HepG2 (cell line): ENCODE measurements around the gene ASCL2. TPM values are rescaled to one million over a fixed set of nuclear protein-coding genes. Genes with fewer than 3 reads are reported as not detected.
A peak's percentile ranks its signal among the peaks of the same experiment; 100 is the strongest.

Experiments used
- ATM ChIP-seq: fragments of 450-650 bp; IDR thresholded peaks from 2 replicates; pipeline ENCODE4 v1.7.1; 2017; ENCODE audit warnings: mild to moderate bottlenecking, borderline replicate concordance
- CENPX ChIP-seq: sonication (generic); formaldehyde crosslinking; IDR thresholded peaks from 2 replicates; pipeline ENCODE4 v1.9.0; 2021; ENCODE audit warnings: mild to moderate bottlenecking, missing genetic modification reagents, moderate library complexity
- EP300 ChIP-seq, 3 experiments: sonication (generic) in 1 of 3; formaldehyde crosslinking in 1 of 3; IDR thresholded peaks; 2 replicates each; pipeline versions ENCODE4 v1.5.1 to v1.6.1; 2011 to 2020; ENCODE audit warnings: low read depth in 2 of 3, low read length in 2 of 3, borderline replicate concordance in 1 of 3, improper control_type of control experiment in 1 of 3, mild to moderate bottlenecking in 1 of 3, missing genetic modification reagents in 1 of 3, moderate library complexity in 1 of 3
- JDP2 ChIP-seq: sonication (generic); formaldehyde crosslinking; IDR thresholded peaks from 2 replicates; pipeline ENCODE4 v1.8.1; 2022; ENCODE audit warnings: missing genetic modification reagents, borderline replicate concordance
- KDM5B ChIP-seq: sonication (generic); formaldehyde crosslinking; IDR thresholded peaks from 2 replicates; pipeline ENCODE4 v1.4.0; 2020; ENCODE audit warnings: missing genetic modification reagents, mild to moderate bottlenecking, borderline replicate concordance
- MED8 ChIP-seq: sonication (generic); formaldehyde crosslinking; IDR thresholded peaks from 2 replicates; pipeline ENCODE4 v1.8.1; 2023; ENCODE audit warnings: mild to moderate bottlenecking, missing genetic modification reagents; ENCODE audit not compliant: insufficient replicate concordance
- RARG ChIP-seq: sonication (generic); formaldehyde crosslinking; IDR thresholded peaks from 2 replicates; pipeline ENCODE4 v1.4.0; 2020; ENCODE audit warnings: low read depth, mild to moderate bottlenecking, missing genetic modification reagents
- RBFOX2 ChIP-seq: fragments of 200-400 bp; formaldehyde crosslinking; IDR thresholded peaks from 2 replicates; pipeline ENCODE4 v1.6.1; 2017; ENCODE audit warnings: low read depth, mild to moderate bottlenecking, low read length
- RFX3 ChIP-seq: IDR thresholded peaks from 2 replicates; pipeline ENCODE4 v1.6.1; 2016; ENCODE audit warnings: missing biosample characterization, missing genetic modification reagents
- YY1 ChIP-seq: IDR thresholded peaks from 2 replicates; pipeline ENCODE4 v1.6.1; 2011; ENCODE audit warnings: low read length, low read depth, moderate library complexity, mild to moderate bottlenecking; ENCODE audit not compliant: insufficient read depth, insufficient replicate concordance
- ZFYVE20 ChIP-seq: sonication (generic); formaldehyde crosslinking; IDR thresholded peaks from 2 replicates; pipeline ENCODE4 v1.8.0; 2023; ENCODE audit warnings: low read depth, mild to moderate bottlenecking, moderate library complexity, missing genetic modification reagents, borderline replicate concordance
- ZNF205 ChIP-seq: IDR thresholded peaks from 2 replicates; pipeline ENCODE4 v1.6.1; 2018; ENCODE audit warnings: missing biosample characterization, missing genetic modification reagents
- ZNF609 ChIP-seq: sonication (generic); formaldehyde crosslinking; IDR thresholded peaks from 2 replicates; pipeline ENCODE4 v1.4.0; 2020; ENCODE audit warnings: mild to moderate bottlenecking, missing genetic modification reagents, borderline replicate concordance
- polyA plus RNA-seq, 8 experiments: library from polyadenylated mRNA; depleted of rRNA in 3 of 8; stranded (reverse) in 7 of 8; unstranded in 1 of 8; fragments of >200 nt; fragmentation: Illumina TruSeq in 4 of 8; extraction: Trizol in 4 of 8; gene quantifications; 2 replicates each; pipeline versions ENCODE4 v1.2.1 to v1.2.3, GENCODE V29; 2011 to 2016; ENCODE audit warnings: low read depth in 4 of 8, missing spikeins in 1 of 8, mixed read lengths in 1 of 8; ENCODE audit not compliant: insufficient read depth in 1 of 8
- total RNA-seq, 5 experiments: library from RNA; depleted of rRNA; stranded (reverse); fragments of >200 nt; fragmentation: Illumina TruSeq; extraction: Trizol; gene quantifications; 2 replicates each; pipeline ENCODE4 v1.2.3, GENCODE V29; 2016; ENCODE audit warnings: low read depth in 1 of 5
- TF ChIP-seq, protein P1 (sequence below): sonication (generic); formaldehyde crosslinking; IDR thresholded peaks from 2 replicates; pipeline ENCODE4 v1.4.0; 2020; ENCODE audit warnings: missing genetic modification reagents
- TF ChIP-seq, protein P2 (sequence below): fragments of 450-650 bp; IDR thresholded peaks from 2 replicates; pipeline ENCODE4 v1.6.1; 2017

Gene ASCL2
- total and polyA plus RNA-seq, 2 of the 13 experiments (the other 11 are each of a cell fraction or from before 2014, with no cell fraction given) = 0.07 TPM; not detected in 1

GRCh38 chr11:2268729-2269600 lies 1.4 kb downstream of the ASCL2 start (continued):
- TF ChIP-seq ZNF609 (CRISPR knock-in tag) = no peak; the same call in 1 of the 2 replicates
- peak in 1 of 2 experiments; percentile 36; a peak in 1 of 4 replicates for TF ChIP-seq EP300 (IDR thresholded peaks at IDR 0.05; ENCODE audit: low read depth in 2 of 2, low read length in 2 of 2)
- TF ChIP-seq EP300 (CRISPR knock-in tag; IDR thresholded peaks at IDR 0.05; ENCODE audit: borderline replicate concordance) = peak; percentile 23; the same call in 1 of the 2 replicates
- TF ChIP-seq, protein P1, sequence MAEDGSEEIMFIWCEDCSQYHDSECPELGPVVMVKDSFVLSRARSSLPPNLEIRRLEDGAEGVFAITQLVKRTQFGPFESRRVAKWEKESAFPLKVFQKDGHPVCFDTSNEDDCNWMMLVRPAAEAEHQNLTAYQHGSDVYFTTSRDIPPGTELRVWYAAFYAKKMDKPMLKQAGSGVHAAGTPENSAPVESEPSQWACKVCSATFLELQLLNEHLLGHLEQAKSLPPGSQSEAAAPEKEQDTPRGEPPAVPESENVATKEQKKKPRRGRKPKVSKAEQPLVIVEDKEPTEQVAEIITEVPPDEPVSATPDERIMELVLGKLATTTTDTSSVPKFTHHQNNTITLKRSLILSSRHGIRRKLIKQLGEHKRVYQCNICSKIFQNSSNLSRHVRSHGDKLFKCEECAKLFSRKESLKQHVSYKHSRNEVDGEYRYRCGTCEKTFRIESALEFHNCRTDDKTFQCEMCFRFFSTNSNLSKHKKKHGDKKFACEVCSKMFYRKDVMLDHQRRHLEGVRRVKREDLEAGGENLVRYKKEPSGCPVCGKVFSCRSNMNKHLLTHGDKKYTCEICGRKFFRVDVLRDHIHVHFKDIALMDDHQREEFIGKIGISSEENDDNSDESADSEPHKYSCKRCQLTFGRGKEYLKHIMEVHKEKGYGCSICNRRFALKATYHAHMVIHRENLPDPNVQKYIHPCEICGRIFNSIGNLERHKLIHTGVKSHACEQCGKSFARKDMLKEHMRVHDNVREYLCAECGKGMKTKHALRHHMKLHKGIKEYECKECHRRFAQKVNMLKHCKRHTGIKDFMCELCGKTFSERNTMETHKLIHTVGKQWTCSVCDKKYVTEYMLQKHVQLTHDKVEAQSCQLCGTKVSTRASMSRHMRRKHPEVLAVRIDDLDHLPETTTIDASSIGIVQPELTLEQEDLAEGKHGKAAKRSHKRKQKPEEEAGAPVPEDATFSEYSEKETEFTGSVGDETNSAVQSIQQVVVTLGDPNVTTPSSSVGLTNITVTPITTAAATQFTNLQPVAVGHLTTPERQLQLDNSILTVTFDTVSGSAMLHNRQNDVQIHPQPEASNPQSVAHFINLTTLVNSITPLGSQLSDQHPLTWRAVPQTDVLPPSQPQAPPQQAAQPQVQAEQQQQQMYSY (CRISPR knock-in tag) = no peak
- TF ChIP-seq RFX3 (CRISPR knock-in tag) = no peak
- TF ChIP-seq ZNF205 (CRISPR knock-in tag) = 0 out of 2 replicates have a peak, but pooled peaks have one; percentile 32
- no peak for TF ChIP-seq ZFYVE20 (CRISPR knock-in tag)
- TF ChIP-seq RARG (CRISPR knock-in tag) = no peak
- TF ChIP-seq KDM5B (CRISPR knock-in tag) = peak; percentile 56; the same call in 1 of the 2 replicates
- TF ChIP-seq, protein P2, sequence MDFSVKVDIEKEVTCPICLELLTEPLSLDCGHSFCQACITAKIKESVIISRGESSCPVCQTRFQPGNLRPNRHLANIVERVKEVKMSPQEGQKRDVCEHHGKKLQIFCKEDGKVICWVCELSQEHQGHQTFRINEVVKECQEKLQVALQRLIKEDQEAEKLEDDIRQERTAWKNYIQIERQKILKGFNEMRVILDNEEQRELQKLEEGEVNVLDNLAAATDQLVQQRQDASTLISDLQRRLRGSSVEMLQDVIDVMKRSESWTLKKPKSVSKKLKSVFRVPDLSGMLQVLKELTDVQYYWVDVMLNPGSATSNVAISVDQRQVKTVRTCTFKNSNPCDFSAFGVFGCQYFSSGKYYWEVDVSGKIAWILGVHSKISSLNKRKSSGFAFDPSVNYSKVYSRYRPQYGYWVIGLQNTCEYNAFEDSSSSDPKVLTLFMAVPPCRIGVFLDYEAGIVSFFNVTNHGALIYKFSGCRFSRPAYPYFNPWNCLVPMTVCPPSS = no peak
- peak; percentile 75 for TF ChIP-seq RBFOX2
- no peak for TF ChIP-seq MED8 (CRISPR knock-in tag)
- no peak for TF ChIP-seq JDP2
- no peak for TF ChIP-seq YY1
- TF ChIP-seq ATM = no peak
- no peak for TF ChIP-seq CENPX (CRISPR knock-in tag)
